SK-N-SH (cell line): ENCODE results near the gene NBPF3.

ENCODE experiments used
- CTCF ChIP-seq: fragments of 200-600 bp; sonication (generic); IDR thresholded peaks from 2 replicates; pipeline ENCODE4 v1.6.1; 2017; ENCODE audit warnings: antibody characterized with exemption, mild to moderate bottlenecking, moderate library complexity
- EZH2phosphoT487 ChIP-seq: fragments of 200-600 bp; sonication (generic); IDR thresholded peaks from 2 replicates; pipeline ENCODE4 v1.6.1; 2017; ENCODE audit warnings: low read depth, mixed run types, mild to moderate bottlenecking, antibody characterized with exemption, moderate library complexity, borderline replicate concordance
- JUND ChIP-seq: IDR thresholded peaks from 2 replicates; pipeline ENCODE4 v1.4.0; 2012
- MEF2A ChIP-seq: IDR thresholded peaks from 2 replicates; pipeline ENCODE4 v1.4.0; 2012; ENCODE audit warnings: low read depth, borderline replicate concordance
- MXI1 ChIP-seq: IDR thresholded peaks from 2 replicates; pipeline ENCODE4 v1.6.1; 2012; ENCODE audit warnings: mild to moderate bottlenecking, low read depth, low read length, improper control_type of control experiment
- POLR2AphosphoS5 ChIP-seq: IDR thresholded peaks from 2 replicates; pipeline ENCODE4 v1.6.1; 2012; ENCODE audit warnings: low read depth, low read length
- RXRA ChIP-seq: IDR thresholded peaks from 2 replicates; pipeline ENCODE4 v1.4.0; 2012; ENCODE audit warnings: low read depth, mild to moderate bottlenecking, borderline replicate concordance
- TAF1 ChIP-seq: IDR thresholded peaks from 2 replicates; pipeline ENCODE4 v1.6.1; 2012; ENCODE audit warnings: low read depth, mild to moderate bottlenecking, low read length, moderate library complexity, borderline replicate concordance
- USF2 ChIP-seq: fragments of 150-350 bp; IDR thresholded peaks from 2 replicates; pipeline ENCODE4 v1.6.1; 2017; ENCODE audit warnings: antibody characterized with exemption, low read length, low read depth, borderline replicate concordance
- TF ChIP-seq, protein P1 (sequence below): IDR thresholded peaks from 2 replicates; pipeline ENCODE4; 2012
- TF ChIP-seq, protein P2 (sequence below): IDR thresholded peaks from 2 replicates; pipeline ENCODE4 v1.6.1; 2012; ENCODE audit warnings: mild to moderate bottlenecking, low read depth, low read length, moderate library complexity

DNA sequence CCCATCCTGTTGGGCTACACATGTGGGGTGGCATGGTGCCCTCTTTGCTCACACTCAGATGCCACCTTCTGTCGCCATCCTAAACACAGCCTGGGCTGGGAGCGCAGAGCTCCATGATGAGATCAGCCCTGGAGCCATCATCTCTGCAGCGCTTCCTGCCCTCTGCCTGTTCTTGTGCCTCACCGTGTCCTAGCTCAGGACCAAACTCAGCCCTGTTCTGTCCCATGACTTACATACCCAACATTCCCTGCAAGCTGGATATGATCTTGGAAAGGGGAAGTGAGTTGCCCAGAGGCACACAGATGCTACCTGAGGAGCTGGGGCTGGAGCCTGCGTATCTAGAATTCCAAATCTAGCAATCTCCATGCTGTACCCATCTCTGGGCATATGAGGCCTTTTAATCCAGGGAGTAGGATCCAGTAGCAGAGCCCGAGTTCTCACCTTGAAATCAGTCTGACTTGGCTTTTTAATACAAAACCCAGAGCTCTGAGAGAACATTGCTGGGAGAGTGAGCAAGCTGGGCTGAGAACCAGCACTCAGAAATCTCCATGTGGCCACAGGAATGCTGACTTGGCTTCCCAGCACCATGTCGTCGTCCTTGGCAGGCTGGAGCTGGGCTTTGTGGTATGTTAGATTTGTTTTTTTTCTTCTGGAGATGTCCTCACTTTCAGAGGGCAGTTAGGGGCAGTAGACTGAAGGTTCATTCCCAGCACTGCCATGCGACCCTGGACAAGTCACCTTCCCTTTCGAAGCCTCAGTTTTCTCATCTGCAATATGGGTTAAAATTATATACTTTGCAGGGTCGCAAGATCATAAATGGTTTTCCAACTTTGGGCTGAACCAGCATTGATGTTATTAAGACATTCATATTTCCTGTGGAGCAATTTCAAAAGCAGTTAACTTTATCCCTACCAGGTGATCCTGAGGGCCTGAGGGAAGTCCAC lies 71.9 kb downstream of the NBPF3 start:
- TF ChIP-seq EZH2phosphoT487 = no peak
- no peak for TF ChIP-seq CTCF
- no peak for TF ChIP-seq USF2
- TF ChIP-seq, protein P1, sequence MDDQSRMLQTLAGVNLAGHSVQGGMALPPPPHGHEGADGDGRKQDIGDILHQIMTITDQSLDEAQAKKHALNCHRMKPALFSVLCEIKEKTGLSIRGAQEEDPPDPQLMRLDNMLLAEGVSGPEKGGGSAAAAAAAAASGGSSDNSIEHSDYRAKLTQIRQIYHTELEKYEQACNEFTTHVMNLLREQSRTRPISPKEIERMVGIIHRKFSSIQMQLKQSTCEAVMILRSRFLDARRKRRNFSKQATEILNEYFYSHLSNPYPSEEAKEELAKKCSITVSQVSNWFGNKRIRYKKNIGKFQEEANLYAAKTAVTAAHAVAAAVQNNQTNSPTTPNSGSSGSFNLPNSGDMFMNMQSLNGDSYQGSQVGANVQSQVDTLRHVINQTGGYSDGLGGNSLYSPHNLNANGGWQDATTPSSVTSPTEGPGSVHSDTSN = peak; percentile 14; the same call in 1 of the 2 replicates
- TF ChIP-seq MXI1 = no peak
- no peak for TF ChIP-seq TAF1
- TF ChIP-seq POLR2AphosphoS5 = no peak
- TF ChIP-seq RXRA = no peak; the same call in 1 of the 2 replicates
- no peak for TF ChIP-seq JUND
- TF ChIP-seq, protein P2, sequence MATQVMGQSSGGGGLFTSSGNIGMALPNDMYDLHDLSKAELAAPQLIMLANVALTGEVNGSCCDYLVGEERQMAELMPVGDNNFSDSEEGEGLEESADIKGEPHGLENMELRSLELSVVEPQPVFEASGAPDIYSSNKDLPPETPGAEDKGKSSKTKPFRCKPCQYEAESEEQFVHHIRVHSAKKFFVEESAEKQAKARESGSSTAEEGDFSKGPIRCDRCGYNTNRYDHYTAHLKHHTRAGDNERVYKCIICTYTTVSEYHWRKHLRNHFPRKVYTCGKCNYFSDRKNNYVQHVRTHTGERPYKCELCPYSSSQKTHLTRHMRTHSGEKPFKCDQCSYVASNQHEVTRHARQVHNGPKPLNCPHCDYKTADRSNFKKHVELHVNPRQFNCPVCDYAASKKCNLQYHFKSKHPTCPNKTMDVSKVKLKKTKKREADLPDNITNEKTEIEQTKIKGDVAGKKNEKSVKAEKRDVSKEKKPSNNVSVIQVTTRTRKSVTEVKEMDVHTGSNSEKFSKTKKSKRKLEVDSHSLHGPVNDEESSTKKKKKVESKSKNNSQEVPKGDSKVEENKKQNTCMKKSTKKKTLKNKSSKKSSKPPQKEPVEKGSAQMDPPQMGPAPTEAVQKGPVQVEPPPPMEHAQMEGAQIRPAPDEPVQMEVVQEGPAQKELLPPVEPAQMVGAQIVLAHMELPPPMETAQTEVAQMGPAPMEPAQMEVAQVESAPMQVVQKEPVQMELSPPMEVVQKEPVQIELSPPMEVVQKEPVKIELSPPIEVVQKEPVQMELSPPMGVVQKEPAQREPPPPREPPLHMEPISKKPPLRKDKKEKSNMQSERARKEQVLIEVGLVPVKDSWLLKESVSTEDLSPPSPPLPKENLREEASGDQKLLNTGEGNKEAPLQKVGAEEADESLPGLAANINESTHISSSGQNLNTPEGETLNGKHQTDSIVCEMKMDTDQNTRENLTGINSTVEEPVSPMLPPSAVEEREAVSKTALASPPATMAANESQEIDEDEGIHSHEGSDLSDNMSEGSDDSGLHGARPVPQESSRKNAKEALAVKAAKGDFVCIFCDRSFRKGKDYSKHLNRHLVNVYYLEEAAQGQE = no peak
- TF ChIP-seq MEF2A = no peak
